Stromal cell of bone marrow (primary cell): Measurements from ENCODE around the gene TBC1D32.
"Not testable (repeated sequence)": the region's sequence is repeated elsewhere in the genome, so short reads cannot be mapped to it uniquely, and the experiment has no call there.

Experiments
- DNase-seq: peaks from one replicate; pipeline ENCODE4 v3.0.0-alpha.2; 2012; ENCODE audit warnings: low read depth

Gene TBC1D32

DNA sequence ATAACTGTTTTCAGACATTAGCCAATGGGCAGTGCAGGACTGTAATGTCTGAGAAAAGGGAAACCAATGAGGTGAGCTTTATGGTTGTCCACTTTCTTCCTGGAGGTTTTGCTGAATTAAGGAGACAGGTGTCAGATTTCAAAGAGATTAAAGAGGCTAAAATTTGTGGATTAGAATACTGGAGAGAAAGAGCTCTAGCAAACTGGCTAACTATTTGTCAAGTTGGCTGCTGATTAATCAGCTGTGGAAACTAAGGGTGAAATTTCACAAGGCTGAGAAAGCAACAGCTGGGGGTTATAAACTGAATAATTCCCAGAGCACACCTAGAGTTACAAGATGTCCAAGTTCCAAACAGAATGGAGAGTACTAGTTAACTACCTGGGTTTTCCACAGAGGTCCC lies 198.9 kb downstream of the TBC1D32 start:
- no peak for DNase-seq

- no peak for DNase-seq
Observed at GRCh38 chr6:121134922-121135321, 199.4 kb downstream of the TBC1D32 start.

DNA sequence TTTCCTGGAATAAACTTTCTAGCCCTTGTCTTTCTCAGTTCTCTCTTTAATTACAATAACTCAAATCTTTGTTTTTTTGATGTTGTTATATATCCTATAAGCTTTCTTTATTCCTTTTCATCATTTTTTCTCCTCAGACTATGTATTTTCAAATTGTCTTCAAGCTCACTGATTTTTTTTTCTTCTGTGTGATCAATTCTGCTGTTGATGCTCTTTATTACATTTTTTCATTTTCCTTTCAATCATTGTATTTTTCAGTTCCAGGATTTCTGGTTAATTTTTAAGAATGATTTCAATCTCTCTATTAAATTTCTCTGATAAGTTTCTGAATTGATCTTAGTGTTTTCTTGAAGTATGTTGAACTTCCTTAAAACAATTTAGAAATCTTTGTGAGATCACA lies 209.7 kb downstream of the TBC1D32 start:
- DNase-seq, result no peak

- DNase-seq, result no peak
Observed at GRCh38 chr6:121112356-121112755, 221.9 kb downstream of the TBC1D32 start.

GRCh38 chr6:121110733-121111132 lies 223.5 kb downstream of the TBC1D32 start:
- DNase-seq, result no peak

GRCh38 chr6:121106962-121107361 lies 227.3 kb downstream of the TBC1D32 start:
- no peak for DNase-seq

- DNase-seq, result no peak
Observed at GRCh38 chr6:121105461-121105860, 228.8 kb downstream of the TBC1D32 start.

GRCh38 chr6:121093928-121094327 lies 240.4 kb downstream of the TBC1D32 start:
- peak; percentile 3 for DNase-seq

DNA sequence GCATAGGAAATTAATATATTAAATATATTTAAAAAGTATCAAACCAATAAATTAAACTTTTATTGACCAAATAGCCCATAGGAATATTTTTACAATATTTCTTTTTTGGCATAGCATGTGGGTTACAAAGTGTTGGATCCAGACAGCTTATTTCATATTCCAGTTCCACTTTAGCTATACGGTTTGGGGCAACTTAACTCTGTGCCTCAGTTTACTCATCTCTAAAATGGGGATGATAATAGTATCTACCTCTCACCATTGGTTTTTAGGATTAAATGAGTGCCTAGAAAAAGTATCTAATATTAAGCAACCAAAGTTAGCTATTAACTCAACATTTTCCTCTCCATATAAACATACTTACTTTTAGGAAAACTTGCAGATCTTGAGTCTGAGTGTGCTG lies 243.8 kb downstream of the TBC1D32 start:
- DNase-seq, result no peak

DNA sequence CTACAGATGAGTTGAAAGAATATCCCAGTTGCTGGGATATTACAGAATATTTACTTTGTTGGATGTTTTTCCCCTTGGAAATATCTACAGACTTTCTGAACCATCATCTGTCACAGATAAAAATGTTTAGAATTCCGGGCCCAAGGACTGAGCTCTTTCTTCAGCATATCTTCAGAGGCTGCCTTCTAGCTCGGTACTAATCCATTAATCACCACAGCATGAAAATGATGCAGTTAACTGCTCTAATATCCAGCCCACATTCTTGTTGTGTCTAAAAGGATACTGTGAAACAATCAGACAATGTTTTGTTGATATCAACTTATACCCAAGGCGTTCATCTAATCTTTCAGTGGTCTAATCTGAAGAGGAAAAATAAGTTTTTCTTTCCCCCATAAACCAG lies 247.4 kb downstream of the TBC1D32 start:
- no peak for DNase-seq

DNA sequence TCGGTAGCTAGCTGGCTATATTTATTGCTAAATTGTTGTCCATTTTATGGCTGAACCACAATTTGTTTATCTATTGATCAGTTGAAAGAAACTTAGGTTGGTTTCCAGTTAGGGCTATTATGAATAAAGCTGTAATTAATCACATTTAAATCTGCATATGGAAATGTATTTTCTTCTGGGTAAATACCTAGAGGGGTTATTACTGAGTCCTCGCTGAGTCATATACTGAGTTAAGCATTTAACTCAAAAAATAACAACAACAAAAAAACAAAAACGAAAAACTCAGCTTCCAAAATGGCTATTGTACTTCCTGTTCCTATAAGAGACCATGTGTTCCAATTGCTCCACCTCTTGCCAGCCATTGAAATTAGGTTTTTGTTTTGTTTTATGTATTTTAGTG lies 258.2 kb downstream of the TBC1D32 start:
- DNase-seq, result no peak

DNA sequence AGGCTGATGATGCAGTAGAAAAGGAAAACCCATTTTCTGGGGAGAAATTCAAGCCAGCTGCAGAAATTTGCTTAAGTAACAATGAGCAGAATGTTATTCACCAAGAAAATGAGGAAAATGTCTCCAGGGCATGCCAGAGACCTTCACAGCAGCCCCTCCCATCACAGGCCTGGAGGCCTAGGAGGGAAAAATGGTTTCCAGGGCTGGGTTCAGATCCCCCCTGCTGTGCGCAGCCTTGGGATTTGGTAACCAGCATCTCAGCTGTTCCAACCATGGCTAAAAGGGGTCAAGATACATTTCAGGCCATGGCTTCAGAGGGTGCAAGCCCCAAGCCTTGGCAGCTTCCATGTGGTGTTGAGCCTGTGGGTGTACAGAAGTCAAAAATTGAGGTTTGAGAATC lies 265.5 kb downstream of the TBC1D32 start:
- not testable (repeated sequence) for DNase-seq

GRCh38 chr6:121067381-121067780 lies 266.9 kb downstream of the TBC1D32 start:
- no peak for DNase-seq

- DNase-seq, result no peak
Observed at GRCh38 chr6:121064345-121064744, 269.9 kb downstream of the TBC1D32 start.

DNA sequence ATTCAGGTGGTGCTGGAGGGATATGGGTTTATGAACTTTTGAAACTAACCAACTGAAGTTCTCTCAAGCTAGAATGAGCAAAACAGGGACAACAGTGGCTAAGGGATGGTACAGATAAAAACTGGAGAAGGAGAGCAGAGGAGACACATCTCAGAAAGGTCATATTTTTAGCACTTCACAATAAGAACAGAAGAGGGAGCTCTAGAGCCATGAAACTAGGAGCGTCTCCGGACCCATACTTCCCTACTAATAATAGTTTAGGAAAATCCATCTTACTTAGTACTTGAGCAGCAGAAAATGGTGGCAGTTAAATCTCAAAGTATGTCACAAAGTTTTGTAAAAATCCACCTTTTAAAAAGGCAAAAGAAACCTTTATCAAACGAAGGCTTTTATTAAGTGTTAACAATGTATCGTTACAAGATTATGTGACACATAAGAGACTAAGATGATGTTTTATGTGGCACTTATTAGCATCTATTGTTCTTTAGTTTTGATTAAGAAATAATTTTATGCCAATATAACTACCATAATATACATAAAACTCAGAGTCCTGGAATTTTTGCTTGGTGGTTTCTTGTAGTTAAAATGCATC lies 278.6 kb downstream of the TBC1D32 start:
- peak; percentile 34 for DNase-seq

DNA sequence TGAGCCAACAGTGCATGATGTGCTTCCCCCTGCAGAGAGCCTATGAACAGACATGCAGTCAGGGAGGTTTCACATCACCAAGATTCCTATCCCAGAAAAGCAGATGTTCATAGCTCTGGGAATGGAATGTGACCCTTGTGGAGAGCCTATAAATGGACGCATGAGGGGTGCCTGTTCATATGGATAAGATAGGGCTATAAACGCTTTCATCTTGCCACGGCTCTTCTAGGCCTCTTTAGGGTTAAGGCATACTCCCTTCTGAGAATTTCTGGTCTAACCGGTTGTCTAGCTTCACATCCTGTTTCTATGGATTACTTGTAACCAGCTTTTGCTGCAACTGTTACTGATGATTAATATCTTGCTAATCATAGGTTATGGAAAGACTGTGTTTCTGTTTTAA lies 285.7 kb downstream of the TBC1D32 start:
- not testable (repeated sequence) for DNase-seq

- DNase-seq, result not testable (repeated sequence)
Observed at GRCh38 chr6:121044905-121045304, 289.4 kb downstream of the TBC1D32 start.

DNA sequence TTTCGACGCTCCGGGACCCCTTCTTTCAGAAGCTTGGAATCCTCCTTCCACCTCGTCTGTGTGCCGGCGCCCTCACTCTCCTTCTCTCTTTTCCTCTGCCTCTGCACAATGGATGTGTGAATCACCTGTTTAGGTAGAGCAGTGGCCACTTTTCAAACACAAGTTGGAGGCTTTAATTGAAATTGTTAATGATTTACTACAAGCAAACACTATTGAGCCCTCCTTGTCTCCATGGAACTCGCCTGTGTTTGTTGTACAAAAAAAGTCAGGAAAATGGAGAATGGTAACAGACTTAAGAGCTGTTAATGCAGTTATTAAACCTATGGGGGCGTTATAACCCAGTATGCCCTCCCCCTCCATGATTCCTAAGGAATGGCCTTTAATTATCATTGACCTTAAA lies 290.6 kb downstream of the TBC1D32 start:
- not testable (repeated sequence) for DNase-seq

DNA sequence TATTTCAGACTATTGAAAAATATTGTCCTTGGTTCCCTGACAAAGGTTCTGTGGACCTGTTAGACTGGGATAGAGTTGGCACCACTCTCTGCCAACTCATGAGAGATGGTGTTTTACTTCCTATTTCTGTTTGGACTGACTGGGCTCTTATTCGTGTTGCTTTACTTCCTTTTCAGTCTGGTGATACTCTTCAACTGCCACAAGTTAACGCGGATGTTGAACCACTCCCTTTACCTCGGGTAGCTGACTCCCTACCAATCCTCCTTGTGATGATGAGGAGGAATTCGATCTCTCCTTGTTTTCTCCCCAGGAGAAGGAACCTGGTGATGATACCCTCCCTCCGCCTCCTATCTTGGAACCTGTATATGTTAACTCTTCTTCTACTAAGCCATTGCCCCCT lies 291.1 kb downstream of the TBC1D32 start:
- DNase-seq, result not testable (repeated sequence)

DNA sequence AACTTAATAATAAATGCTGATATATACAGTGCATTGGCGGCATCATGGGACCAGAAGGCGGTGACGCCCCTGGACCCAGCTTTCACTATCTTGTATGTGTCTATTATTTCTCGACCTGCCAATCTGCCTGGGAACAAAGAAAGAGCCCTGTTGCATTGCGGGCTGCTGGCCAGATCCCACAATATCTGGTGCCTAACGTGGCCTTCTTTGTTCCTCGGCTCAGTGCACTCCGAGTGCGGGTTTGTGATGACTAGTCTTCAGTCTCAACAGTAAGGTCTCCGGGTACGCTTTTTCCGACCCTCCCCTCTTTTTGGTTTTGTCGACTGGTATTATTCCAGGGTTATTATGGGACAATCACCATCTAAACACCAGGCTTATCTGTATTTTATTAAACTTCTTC lies 291.5 kb downstream of the TBC1D32 start:
- no peak for DNase-seq

DNA sequence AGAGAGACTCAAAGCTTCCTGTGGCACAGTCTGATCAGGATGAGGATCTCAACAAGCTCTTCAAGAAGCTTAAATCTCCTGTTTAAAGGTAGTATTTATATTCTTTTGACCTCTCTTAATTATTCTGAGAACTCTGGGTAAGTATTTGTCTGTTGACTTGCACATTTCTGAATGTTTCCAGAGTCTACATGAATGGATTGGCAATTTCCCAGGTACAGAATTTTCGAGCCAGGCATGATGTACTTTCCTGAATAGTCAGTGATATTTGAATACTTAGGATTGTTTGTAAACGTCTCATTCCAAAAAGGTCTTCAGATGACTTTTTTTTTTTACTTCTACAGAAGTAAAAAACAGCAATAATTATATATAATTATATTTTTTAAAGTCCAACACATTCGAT lies 293.4 kb downstream of the TBC1D32 start:
- DNase-seq, result no peak

DNA sequence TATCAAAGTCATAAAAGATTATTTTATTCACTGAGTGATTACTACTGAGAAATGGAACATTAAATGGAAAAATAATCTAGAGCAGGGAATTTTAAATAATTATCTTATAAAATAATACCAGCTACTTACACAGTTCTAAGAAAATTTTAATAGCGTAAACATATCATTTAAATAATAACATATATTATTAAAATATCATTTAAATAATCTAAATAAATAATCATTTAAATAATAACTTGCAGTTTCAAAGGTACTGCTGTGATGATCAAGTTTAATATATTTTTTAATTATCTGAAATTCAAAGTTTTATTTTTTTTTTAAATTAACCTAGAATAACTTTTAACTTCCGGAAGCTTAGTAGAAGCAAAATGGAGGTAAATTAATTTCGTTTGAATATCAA lies 301.2 kb downstream of the TBC1D32 start:
- DNase-seq, result no peak

DNA sequence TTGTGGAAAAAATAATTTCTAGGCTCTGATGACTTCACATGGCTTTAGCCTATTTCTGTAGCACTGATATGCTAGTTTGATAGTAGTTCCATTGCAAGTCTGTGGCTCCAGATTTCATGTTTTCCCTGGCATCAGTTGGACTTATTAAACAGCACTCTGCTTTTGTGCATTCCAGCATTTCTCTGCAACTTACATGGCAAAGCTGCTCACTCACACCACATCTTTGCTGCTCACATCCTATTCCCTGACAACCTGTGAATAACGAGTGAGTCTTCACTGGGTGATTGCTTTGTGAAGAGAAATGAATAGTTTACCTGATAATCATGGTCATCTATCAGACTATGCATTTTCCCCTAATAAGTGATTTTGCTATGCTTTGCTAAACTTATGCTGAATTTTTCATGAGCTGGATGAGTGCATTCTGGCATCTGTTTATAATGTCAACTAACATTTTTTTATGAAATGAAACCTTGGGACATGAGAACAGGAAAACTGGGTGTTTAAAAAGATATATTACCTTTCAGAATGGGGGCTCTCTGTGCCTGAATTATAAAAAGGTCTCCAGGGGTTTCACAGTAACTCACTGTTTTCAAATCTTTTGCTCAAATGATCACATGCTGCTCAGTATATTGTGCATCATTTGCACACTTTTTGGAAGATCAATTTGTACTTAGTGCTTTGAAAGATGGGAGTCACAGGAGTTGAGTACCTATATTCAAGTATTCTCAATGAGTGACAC lies 301.8 kb downstream of the TBC1D32 start:
- no peak for DNase-seq
